Hepatocyte (in vitro differentiated cells): ENCODE data around the gene FAM170B. TPM values are rescaled to one million over a fixed set of nuclear protein-coding genes. Genes with fewer than 3 reads are reported as not detected.

Source experiments
- DNase-seq: peaks from one replicate; pipeline ENCODE4 v3.0.0-alpha.2; 2016; ENCODE audit warnings: low spot score
- H2AFZ ChIP-seq: fragments of 200-600 bp; sonication (generic); 2 replicates; pipeline ENCODE4 v1.6.0; 2016; ENCODE audit warnings: antibody characterized with exemption, mild to moderate bottlenecking
- H3K27ac ChIP-seq: fragments of 200-600 bp; sonication (generic); 2 replicates; pipeline ENCODE4 v1.5.1; 2016; ENCODE audit warnings: mild to moderate bottlenecking
- H3K27me3 ChIP-seq: fragments of 200-600 bp; sonication (generic); 2 replicates; pipeline ENCODE4 v1.6.1; 2016
- H3K36me3 ChIP-seq: fragments of 200-600 bp; sonication (generic); replicated peaks from 2 replicates; pipeline ENCODE4 v1.5.1; 2016; ENCODE audit warnings: low read depth; ENCODE audit not compliant: insufficient read depth
- H3K4me1 ChIP-seq: fragments of 200-600 bp; sonication (generic); 2 replicates; pipeline ENCODE4 v1.5.1; 2016; ENCODE audit warnings: mild to moderate bottlenecking, moderate library complexity; ENCODE audit not compliant: insufficient read depth
- H3K4me2 ChIP-seq: fragments of 200-600 bp; sonication (generic); 2 replicates; pipeline ENCODE4 v1.6.0; 2016
- H3K4me3 ChIP-seq: fragments of 200-600 bp; sonication (generic); 2 replicates; pipeline ENCODE4 v1.5.1; 2016; ENCODE audit warnings: mild to moderate bottlenecking
- H3K79me2 ChIP-seq: fragments of 200-600 bp; sonication (generic); 2 replicates; pipeline ENCODE4 v1.6.0; 2017; ENCODE audit warnings: mild to moderate bottlenecking
- H3K9me2 ChIP-seq: fragments of 200-600 bp; sonication (generic); replicated peaks from 2 replicates; pipeline ENCODE4 v1.6.0; 2017; ENCODE audit warnings: mild to moderate bottlenecking; ENCODE audit not compliant: insufficient read depth
- H3K9me3 ChIP-seq: fragments of 200-600 bp; sonication (generic); 2 replicates; pipeline ENCODE4 v1.5.1; 2016; ENCODE audit warnings: low read depth, mild to moderate bottlenecking
- H4K20me1 ChIP-seq: fragments of 200-600 bp; sonication (generic); 2 replicates; pipeline ENCODE4 v1.6.0; 2016; ENCODE audit warnings: mild to moderate bottlenecking; ENCODE audit not compliant: insufficient read depth, poor library complexity, severe bottlenecking
- CTCF ChIP-seq: fragments of 200-600 bp; sonication (generic); IDR thresholded peaks from 2 replicates; pipeline ENCODE4 v1.5.1; 2016; ENCODE audit warnings: antibody characterized with exemption, mild to moderate bottlenecking; ENCODE audit not compliant: poor library complexity
- EZH2 ChIP-seq: fragments of 200-600 bp; sonication (generic); IDR thresholded peaks from 2 replicates; pipeline ENCODE4 v1.6.1; 2016; ENCODE audit warnings: antibody characterized with exemption, mild to moderate bottlenecking, borderline replicate concordance
- EZH2phosphoT487 ChIP-seq: fragments of 200-600 bp; sonication (generic); IDR thresholded peaks from one replicate; pipeline ENCODE4 v1.6.1; 2018; ENCODE audit warnings: antibody characterized with exemption, mild to moderate bottlenecking, low read depth, moderate library complexity; ENCODE audit not compliant: unreplicated experiment, severe bottlenecking
- WGBS: methylation state at CpG from one replicate; pipeline ENCODE4 v1.1.6; 2016; ENCODE audit warnings: low lambda C conversion rate; ENCODE audit errors: missing lambda C conversion rate; 5-methylcytosine and 5-hydroxymethylcytosine counted together
- polyA plus RNA-seq: library from polyadenylated mRNA; unstranded; fragments of >200 nt; fragmentation: Nextera tagmentation; extraction: Ambion mirVana; gene quantifications from 2 replicates; pipeline ENCODE4 v1.2.1, GENCODE V29; 2016
- total RNA-seq: library from RNA; depleted of rRNA; stranded (reverse); fragments of >200 nt; gene quantifications from 2 replicates; pipeline ENCODE4 v1.2.3, GENCODE V29; 2014

Gene FAM170B
- total and polyA plus RNA-seq, 2 experiments from 2014 or later: not detected

- H3K27ac ChIP-seq: no peak overlapping the region
- H3K9me3 ChIP-seq: no peaks in the 10 kb centered on the region
- no peak for DNase-seq
- no peak overlapping the region for H2AFZ ChIP-seq
- WGBS: 93% methylated on average over 6 of the region's 6 CpGs
- no peaks in the 10 kb centered on the region for H3K9me2 ChIP-seq
- H3K36me3 ChIP-seq: no peaks in the 10 kb centered on the region
- H3K4me2 ChIP-seq: no peak overlapping the region
- H3K4me3 ChIP-seq: no peak overlapping the region
- TF ChIP-seq EZH2 (no peak), EZH2phosphoT487 (no peak), CTCF (no peak)
- no peaks in the 10 kb centered on the region for H3K79me2 ChIP-seq
- H3K27me3 ChIP-seq: no peaks in the 10 kb centered on the region
- no peaks in the 10 kb centered on the region for H3K4me1 ChIP-seq
- no peaks in the 10 kb centered on the region for H4K20me1 ChIP-seq
Measured at GRCh38 chr10:49168831-49169500, 35.1 kb upstream of the FAM170B start.

GRCh38 chr10:49168171-49168540, 34.3 kb upstream of the FAM170B start:
- no peaks in the 10 kb centered on the region for H3K27me3 ChIP-seq
- TF ChIP-seq EZH2phosphoT487 (no peak), CTCF (no peak), EZH2 (no peak)
- no peaks in the 10 kb centered on the region for H3K9me3 ChIP-seq
- H3K9me2 ChIP-seq: no peaks in the 10 kb centered on the region
- H3K79me2 ChIP-seq: no peaks in the 10 kb centered on the region
- no peak overlapping the region for H3K4me2 ChIP-seq
- H3K4me1 ChIP-seq: no peaks in the 10 kb centered on the region
- H3K36me3 ChIP-seq: no peaks in the 10 kb centered on the region
- no peak for DNase-seq
- 87% methylated on average over 4 of the region's 4 CpGs for WGBS
- no peak overlapping the region for H3K27ac ChIP-seq
- no peaks in the 10 kb centered on the region for H4K20me1 ChIP-seq
- H2AFZ ChIP-seq: no peak overlapping the region
- H3K4me3 ChIP-seq: no peak overlapping the region

GRCh38 chr10:49167425-49168170, 33.8 kb upstream of the FAM170B start:
- no peaks in the 10 kb centered on the region for H3K27me3 ChIP-seq
- no peaks in the 10 kb centered on the region for H3K9me2 ChIP-seq
- no peaks in the 10 kb centered on the region for H3K79me2 ChIP-seq
- H3K36me3 ChIP-seq: no peaks in the 10 kb centered on the region
- no peaks in the 10 kb centered on the region for H3K4me1 ChIP-seq
- no peak for DNase-seq
- H3K27ac ChIP-seq: no peak overlapping the region
- no peak for TF ChIP-seq CTCF
- no peak for TF ChIP-seq EZH2phosphoT487
- TF ChIP-seq EZH2: no peak
- H2AFZ ChIP-seq: no peak overlapping the region
- no peaks in the 10 kb centered on the region for H4K20me1 ChIP-seq
- H3K4me3 ChIP-seq: no peak overlapping the region
- WGBS: 84% methylated on average over 12 of the region's 12 CpGs
- no peak overlapping the region for H3K4me2 ChIP-seq
- H3K9me3 ChIP-seq: no peaks in the 10 kb centered on the region
